Mucosa of rectum (tissue), 2 donors: ENCODE results near the gene CAPN11.

ENCODE experiments used
- H3K27ac ChIP-seq, 2 donors: one replicate each; pipeline ENCODE4 v1.7.0; 2013; ENCODE audit warnings: inconsistent platforms in 2 of 2, low read depth in 2 of 2, low read length in 2 of 2
- H3K27me3 ChIP-seq, 2 donors: one replicate each; pipeline ENCODE4 v1.7.0; 2013; ENCODE audit warnings: low read length in 2 of 2; ENCODE audit not compliant: control insufficient read depth in 2 of 2, insufficient read depth in 2 of 2
- H3K36me3 ChIP-seq, 2 donors: one replicate each; pipeline ENCODE4 v1.7.0; 2013; ENCODE audit warnings: low read length in 2 of 2; ENCODE audit not compliant: control insufficient read depth in 2 of 2, insufficient read depth in 2 of 2
- H3K4me1 ChIP-seq, 2 donors: one replicate each; pipeline ENCODE4 v1.7.0; 2013; ENCODE audit warnings: low read length in 2 of 2, mild to moderate bottlenecking in 1 of 2; ENCODE audit not compliant: control insufficient read depth in 2 of 2, insufficient read depth in 2 of 2
- H3K4me3 ChIP-seq, 2 donors: one replicate each; pipeline ENCODE4 v1.7.0; 2013; ENCODE audit warnings: low read length in 2 of 2
- H3K9ac ChIP-seq, 2 donors: one replicate each; pipeline ENCODE4 v1.7.0; 2013; ENCODE audit warnings: low read length in 2 of 2, low read depth in 1 of 2, mild to moderate bottlenecking in 1 of 2
- H3K9me3 ChIP-seq, 2 donors: one replicate each; pipeline ENCODE4 v1.7.0; 2013; ENCODE audit warnings: low read length in 2 of 2; ENCODE audit not compliant: control insufficient read depth in 2 of 2
- donor health status: healthy.
- donor health status: Normal muscosa, but diverticular disease.

CAPN11 gene

GRCh38 chr6:44119704-44120262 lies 38.8 kb upstream of the CAPN11 start:
- no peaks in the 10 kb centered on the region for H3K27me3 ChIP-seq
- no peaks in the 10 kb centered on the region for H3K9me3 ChIP-seq
- H3K36me3 ChIP-seq: peaks cover 0 to 2% of the 10 kb centered on the region in 2 donors
- no peak overlapping the region for H3K4me3 ChIP-seq
- no peak overlapping the region for H3K27ac ChIP-seq
- H3K9ac ChIP-seq: no peak overlapping the region
- H3K4me1 ChIP-seq: peaks cover 34 to 61% of the 10 kb centered on the region in 2 donors

- Histone ChIP-seq H3K4me3 (no peak overlapping the region), H3K36me3 (no peaks in the 10 kb centered on the region), H3K27me3 (no peaks in the 10 kb centered on the region), H3K27ac (no peak overlapping the region), H3K9ac (no peak overlapping the region), H3K4me1 (peaks cover 41 to 63% of the 10 kb centered on the region in 2 donors), H3K9me3 (no peaks in the 10 kb centered on the region)
Measured at GRCh38 chr6:44120692-44121443, 37.8 kb upstream of the CAPN11 start.

- no peaks in the 10 kb centered on the region for H3K9me3 ChIP-seq
- H3K4me1 ChIP-seq: peaks cover 32 to 54% of the 10 kb centered on the region in 2 donors
- peak overlapping the region in 1 of 2 donors; percentile 29 for H3K27ac ChIP-seq
- H3K9ac ChIP-seq: peak overlapping the region in 1 of 2 donors; percentile 32
- H3K27me3 ChIP-seq: no peaks in the 10 kb centered on the region
- H3K4me3 ChIP-seq: peak overlapping the region in 1 of 2 donors; percentile 28
- no peaks in the 10 kb centered on the region for H3K36me3 ChIP-seq
Measured at GRCh38 chr6:44122801-44123200, 35.8 kb upstream of the CAPN11 start.

- no peaks in the 10 kb centered on the region for H3K36me3 ChIP-seq
- H3K4me1 ChIP-seq: peaks cover 36 to 51% of the 10 kb centered on the region in 2 donors
- H3K27ac ChIP-seq: peak overlapping the region in 1 of 2 donors; percentile 29
- H3K4me3 ChIP-seq: peak overlapping the region in 1 of 2 donors; percentile 28
- no peaks in the 10 kb centered on the region for H3K27me3 ChIP-seq
- no peaks in the 10 kb centered on the region for H3K9me3 ChIP-seq
- no peak overlapping the region for H3K9ac ChIP-seq
Measured at GRCh38 chr6:44123544-44123943, 35.1 kb upstream of the CAPN11 start.

GRCh38 chr6:44126320-44127149 lies 32.1 kb upstream of the CAPN11 start:
- Histone ChIP-seq H3K27ac (peak overlapping the region; percentile 83 to 86), H3K27me3 (no peaks in the 10 kb centered on the region), H3K4me1 (peaks cover 35 to 50% of the 10 kb centered on the region in 2 donors), H3K9ac (peak overlapping the region; percentile 48 to 88), H3K9me3 (no peaks in the 10 kb centered on the region), H3K4me3 (peak overlapping the region; percentile 78 to 89), H3K36me3 (no peaks in the 10 kb centered on the region)

- Histone ChIP-seq H3K4me1 (peaks cover 40 to 57% of the 10 kb centered on the region in 2 donors), H3K9ac (peak within 1 kb of the TSS; percentile 56 to 88), H3K36me3 (no peaks in the 10 kb centered on the region), H3K4me3 (peak within 1 kb of the TSS; percentile 78 to 89), H3K27ac (peak within 1 kb of the TSS; percentile 83 to 86), H3K27me3 (no peaks in the 10 kb centered on the region), H3K9me3 (no peaks in the 10 kb centered on the region)
Measured at GRCh38 chr6:44127186-44128019, 31.2 kb upstream of the CAPN11 start, which contains the start of the genes MRPL14 and TMEM63B. MRPL14 (minus strand) TSS chr6:44127452; CDS start chr6:44116611, 10,841 bp downstream. TMEM63B (plus strand) TSS chr6:44127554; CDS start chr6:44134585, 7,031 bp downstream.

GRCh38 chr6:44128020-44128917 lies 30.4 kb upstream of the CAPN11 start:
- no peaks in the 10 kb centered on the region for H3K9me3 ChIP-seq
- H3K4me3 ChIP-seq: peak overlapping the region; percentile 72 to 74
- H3K4me1 ChIP-seq: peaks cover 40 to 57% of the 10 kb centered on the region in 2 donors
- peak overlapping the region; percentile 56 to 86 for H3K9ac ChIP-seq
- H3K36me3 ChIP-seq: no peaks in the 10 kb centered on the region
- H3K27me3 ChIP-seq: no peaks in the 10 kb centered on the region
- H3K27ac ChIP-seq: peak overlapping the region; percentile 56 to 71

- Histone ChIP-seq H3K36me3 (peaks cover 2 to 5% of the 10 kb centered on the region in 2 donors), H3K4me3 (no peak overlapping the region), H3K4me1 (peaks cover 34 to 51% of the 10 kb centered on the region in 2 donors), H3K27ac (no peak overlapping the region), H3K9ac (no peak overlapping the region), H3K27me3 (no peaks in the 10 kb centered on the region), H3K9me3 (no peaks in the 10 kb centered on the region)
Measured at GRCh38 chr6:44129841-44130322, 28.7 kb upstream of the CAPN11 start.
